Measurements from ENCODE around the gene TRAIP. TPM values are rescaled to one million over a fixed set of nuclear protein-coding genes. Genes with fewer than 3 reads are reported as not detected.

Gene TRAIP
- total RNA-seq, 4 donors from 2014 or later, result 0.82 to 2.2 (median 2.0) TPM

- TF ChIP-seq CTCF (IDR thresholded peaks at IDR 0.05; ENCODE audit: low read depth), result no peak
Measured at GRCh38 chr3:49840388-49840787, 16.0 kb downstream of the TRAIP start.

- TF ChIP-seq CTCF (IDR thresholded peaks at IDR 0.05; ENCODE audit: low read depth), result no peak
Measured at GRCh38 chr3:49839193-49839809, 17.1 kb downstream of the TRAIP start.

GRCh38 chr3:49831341-49831740, 25.0 kb downstream of the TRAIP start:
- TF ChIP-seq CTCF (IDR thresholded peaks at IDR 0.05; ENCODE audit: low read depth), result no peak

- no peak for TF ChIP-seq CTCF (IDR thresholded peaks at IDR 0.05; ENCODE audit: low read depth)
Measured at GRCh38 chr3:49826016-49826415, 30.3 kb downstream of the TRAIP start.

GRCh38 chr3:49813497-49814174, 42.7 kb downstream of the TRAIP start, which contains the start of gene UBA7:
Gene UBA7 (minus strand): TSS chr3:49813953. CDS start chr3:49813787, 166 bp downstream.
- TF ChIP-seq CTCF (IDR thresholded peaks at IDR 0.05; ENCODE audit: low read depth), result no peak

- TF ChIP-seq CTCF (IDR thresholded peaks at IDR 0.05; ENCODE audit: low read depth), result no peak
Measured at GRCh38 chr3:49812916-49813496, 43.4 kb downstream of the TRAIP start.

GRCh38 chr3:49807431-49808114, 48.8 kb downstream of the TRAIP start:
- no peak for TF ChIP-seq CTCF (IDR thresholded peaks at IDR 0.05; ENCODE audit: low read depth)
